ENCODE measurements around the gene DNMT3A.
A peak's percentile ranks its signal among the peaks of the same experiment; 100 is the strongest.

DNMT3A gene

GRCh38 chr2:25290811-25291495, 50.8 kb downstream of the DNMT3A start:
- no peak for TF ChIP-seq POLR2AphosphoS5 (IDR thresholded peaks at IDR 0.05; ENCODE audit: low read depth, low read length)
- no peak for TF ChIP-seq FOXP2 (optimal IDR thresholded peaks at IDR 0.05; ENCODE audit: borderline replicate concordance, extremely low read depth, extremely low read length, insufficient read depth)
- TF ChIP-seq REST (IDR thresholded peaks at IDR 0.05; ENCODE audit: insufficient read depth in 1 of 2, low read depth in 2 of 2, low read length in 2 of 2): no peak

GRCh38 chr2:25286723-25287483, 54.8 kb downstream of the DNMT3A start:
- no peak for TF ChIP-seq REST (IDR thresholded peaks at IDR 0.05; ENCODE audit: insufficient read depth in 1 of 2, low read depth in 2 of 2, low read length in 2 of 2)
- TF ChIP-seq POLR2AphosphoS5 (IDR thresholded peaks at IDR 0.05; ENCODE audit: low read depth, low read length): no peak
- no peak for TF ChIP-seq TAF1 (IDR thresholded peaks at IDR 0.05; ENCODE audit: borderline replicate concordance, insufficient read depth, low read length)
- no peak for TF ChIP-seq SIN3A (IDR thresholded peaks at IDR 0.05; ENCODE audit: borderline replicate concordance, insufficient read depth, low read length)
- TF ChIP-seq FOXP2 (optimal IDR thresholded peaks at IDR 0.05; ENCODE audit: borderline replicate concordance, extremely low read depth, extremely low read length, insufficient read depth): no peak

- TF ChIP-seq FOXP2 (optimal IDR thresholded peaks at IDR 0.05; ENCODE audit: borderline replicate concordance, extremely low read depth, extremely low read length, insufficient read depth) (peak; percentile 98), TAF1 (IDR thresholded peaks at IDR 0.05; ENCODE audit: borderline replicate concordance, insufficient read depth, low read length) (peak; percentile 80; the same call in 1 of the 2 replicates), POLR2AphosphoS5 (IDR thresholded peaks at IDR 0.05; ENCODE audit: low read depth, low read length) (no peak)
Measured at GRCh38 chr2:25286025-25286400, 55.7 kb downstream of the DNMT3A start.

GRCh38 chr2:25285265-25286024, 56.3 kb downstream of the DNMT3A start:
- TF ChIP-seq SIN3A (IDR thresholded peaks at IDR 0.05; ENCODE audit: borderline replicate concordance, insufficient read depth, low read length) (no peak), TAF1 (IDR thresholded peaks at IDR 0.05; ENCODE audit: borderline replicate concordance, insufficient read depth, low read length) (no peak), FOXP2 (optimal IDR thresholded peaks at IDR 0.05; ENCODE audit: borderline replicate concordance, extremely low read depth, extremely low read length, insufficient read depth) (no peak), POLR2AphosphoS5 (IDR thresholded peaks at IDR 0.05; ENCODE audit: low read depth, low read length) (no peak), REST (IDR thresholded peaks at IDR 0.05; ENCODE audit: insufficient read depth in 1 of 2, low read depth in 2 of 2, low read length in 2 of 2) (no peak)

GRCh38 chr2:25284756-25285155, 57.0 kb downstream of the DNMT3A start:
- TF ChIP-seq FOXP2 (optimal IDR thresholded peaks at IDR 0.05; ENCODE audit: borderline replicate concordance, extremely low read depth, extremely low read length, insufficient read depth): no peak
- no peak for TF ChIP-seq POLR2AphosphoS5 (IDR thresholded peaks at IDR 0.05; ENCODE audit: low read depth, low read length)
- TF ChIP-seq REST (IDR thresholded peaks at IDR 0.05; ENCODE audit: insufficient read depth in 1 of 2, low read depth in 2 of 2, low read length in 2 of 2): no peak
- TF ChIP-seq SIN3A (IDR thresholded peaks at IDR 0.05; ENCODE audit: borderline replicate concordance, insufficient read depth, low read length): no peak
